B cell (primary cell): ENCODE results near the gene ZCCHC10. TPM values are rescaled to one million over a fixed set of nuclear protein-coding genes. Genes with fewer than 3 reads are reported as not detected.
"Not testable (repeated sequence)": the region's sequence is repeated elsewhere in the genome, so short reads cannot be mapped to it uniquely, and the experiment has no call there.

ENCODE experiments used
- ATAC-seq: fragments of 200-7000 bp; cut with Tn5 transposase; one replicate; pipeline ENCODE4 v1.10.0; 2021; ENCODE audit warnings: low read depth, mild to moderate bottlenecking, moderate number of reproducible peaks, moderate library complexity
- CTCF ChIA-PET: fragments of 350-600 bp; sonication (Branson Sonifier 250); formaldehyde crosslinking; loops from one replicate; lab custom pipeline; 2021; ENCODE audit warnings: antibody characterized with exemption, inconsistent platforms; lab: Charles Lee
- POLR2A ChIA-PET: fragments of 350-600 bp; sonication (Branson Sonifier 250); formaldehyde crosslinking; loops from one replicate; lab custom pipeline; 2021; ENCODE audit warnings: antibody characterized with exemption; lab: Charles Lee
- DNase-seq: peaks from one replicate; pipeline ENCODE4 v3.0.0; 2013
- H2AFZ ChIP-seq: 2 replicates; pipeline ENCODE4 v1.6.1; 2012; ENCODE audit warnings: mild to moderate bottlenecking, low read depth, low read length; ENCODE audit not compliant: insufficient read depth, poor library complexity, severe bottlenecking
- H3K27ac ChIP-seq, 2 donors: 1 replicate in 1 of 2; 2 replicates in 1 of 2; pipeline ENCODE4 v1.5.1; 2012 to 2013; ENCODE audit warnings: low read length in 2 of 2, mild to moderate bottlenecking in 2 of 2, moderate library complexity in 1 of 2
- H3K27me3 ChIP-seq, 4 experiments: fragments of 200-600 bp in 1 of 4; sonication (generic) in 1 of 4; replicated peaks in 1 of 4; 1 replicate in 2 of 4; 2 replicates in 2 of 4; pipeline versions ENCODE4 v1.6.1 to v1.7.0; 2013 to 2016; ENCODE audit warnings: low read length in 3 of 4, mild to moderate bottlenecking in 2 of 4, mixed read lengths in 1 of 4, moderate library complexity in 1 of 4; ENCODE audit not compliant: insufficient read depth in 4 of 4, control insufficient read depth in 3 of 4; ENCODE audit errors: control extremely low read depth in 1 of 4
- H3K36me3 ChIP-seq, 2 experiments: replicated peaks in 1 of 2; 1 replicate in 1 of 2; 2 replicates in 1 of 2; pipeline versions ENCODE4 v1.6.1 to v1.7.1; 2013; ENCODE audit warnings: low read length in 1 of 2; ENCODE audit not compliant: insufficient read depth in 2 of 2, control insufficient read depth in 1 of 2; ENCODE audit errors: control extremely low read depth in 1 of 2, extremely low read depth in 1 of 2
- H3K4me1 ChIP-seq, 2 donors: fragments of 200-600 bp in 1 of 2; sonication (generic) in 1 of 2; 1 replicate in 1 of 2; 2 replicates in 1 of 2; pipeline versions ENCODE4 v1.5.1 to v1.6.1; 2013 to 2017; ENCODE audit warnings: low read length in 2 of 2; ENCODE audit not compliant: control insufficient read depth in 2 of 2, insufficient read depth in 2 of 2
- H3K4me2 ChIP-seq: replicated peaks from 2 replicates; pipeline ENCODE3; 2012; ENCODE audit warnings: mild to moderate bottlenecking, low read depth, low read length; ENCODE audit not compliant: poor library complexity, severe bottlenecking
- H3K4me3 ChIP-seq, 5 experiments: fragments of 200-600 bp in 1 of 5; sonication (generic) in 1 of 5; 1 replicate in 3 of 5; 2 replicates in 2 of 5; pipeline versions ENCODE4 v1.5.1 to v1.7.0; 2011 to 2016; ENCODE audit warnings: low read length in 4 of 5, mild to moderate bottlenecking in 4 of 5, low read depth in 2 of 5, control low read depth in 1 of 5, moderate library complexity in 1 of 5; ENCODE audit not compliant: insufficient read depth in 1 of 5; ENCODE audit errors: control extremely low read depth in 1 of 5, extremely low read depth in 1 of 5
- H3K79me2 ChIP-seq: fragments of 200-600 bp; sonication (generic); one replicate; pipeline ENCODE4 v1.6.0; 2016; ENCODE audit warnings: low read length; ENCODE audit not compliant: control insufficient read depth, insufficient read depth
- H3K9ac ChIP-seq: fragments of 200-600 bp; sonication (generic); 2 replicates; pipeline ENCODE4 v1.6.1; 2017; ENCODE audit warnings: mild to moderate bottlenecking, low read length, moderate library complexity
- H3K9me3 ChIP-seq, 3 donors: one replicate each; pipeline versions ENCODE4 v1.6.1 to v1.7.1; 2013; ENCODE audit warnings: low read length in 2 of 3; ENCODE audit not compliant: control insufficient read depth in 2 of 3, insufficient read depth in 1 of 3; ENCODE audit errors: control extremely low read depth in 1 of 3
- H4K20me1 ChIP-seq: 2 replicates; pipeline ENCODE4 v1.6.0; 2012; ENCODE audit warnings: mild to moderate bottlenecking, low read length; ENCODE audit not compliant: insufficient read depth, control insufficient read depth, poor library complexity, severe bottlenecking
- H3K27ac Mint-ChIP-seq: one replicate; pipeline ENCODE4 v1.8.0; 2021; ENCODE audit warnings: mixed read lengths
- H3K27me3 Mint-ChIP-seq: one replicate; pipeline ENCODE4 v1.8.0; 2021; ENCODE audit warnings: mixed read lengths
- H3K4me1 Mint-ChIP-seq: one replicate; pipeline ENCODE4 v1.8.0; 2021; ENCODE audit warnings: mixed read lengths
- H3K4me3 Mint-ChIP-seq: one replicate; pipeline ENCODE4 v1.8.0; 2021; ENCODE audit warnings: mixed read lengths
- H3K9me3 Mint-ChIP-seq: one replicate; pipeline ENCODE4 v1.8.0; 2022; ENCODE audit warnings: mixed read lengths; ENCODE audit not compliant: insufficient read depth
- EZH2 ChIP-seq: IDR thresholded peaks from 2 replicates; pipeline ENCODE4 v1.6.1; 2012; ENCODE audit warnings: borderline replicate concordance, low read depth, mild to moderate bottlenecking, moderate library complexity, low read length; ENCODE audit not compliant: insufficient read depth, poor library complexity, severe bottlenecking
- WGBS: methylation state at CpG from one replicate; pipeline ENCODE4 v1.1.5; 2013; ENCODE audit warnings: missing lambda C conversion rate; ENCODE audit not compliant: insufficient coverage; 5-methylcytosine and 5-hydroxymethylcytosine counted together
- intact Hi-C: fragments of 100-400 bp; cut with micrococcal nuclease; formaldehyde crosslinking; loops from one replicate; pipeline ENCODE4 v1.10.0; 2022
- polyA plus RNA-seq: library from polyadenylated mRNA; depleted of rRNA; stranded (reverse); fragments of >200 nt; gene quantifications from 2 replicates; pipeline ENCODE4 v1.2.3, GENCODE V29; 2012
- total RNA-seq, 2 donors: library from RNA; stranded (reverse); fragments of 120-200 nt in 1 of 2; gene quantifications; 1 replicate in 1 of 2; 2 replicates in 1 of 2; pipeline versions ENCODE4 v1.2.3 to v1.2.4, GENCODE V29; 2013 to 2022
- TF ChIP-seq, protein P1 (sequence below): fragments of 200-600 bp; IDR thresholded peaks from one replicate; pipeline ENCODE4 v1.8.0; 2022; ENCODE audit warnings: antibody characterized with exemption, mild to moderate bottlenecking

Gene ZCCHC10
- total and polyA plus RNA-seq, 2 donors (not counting 1 experiment from before 2014, with no cell fraction given), result 16.5 to 34.0 TPM

DNA sequence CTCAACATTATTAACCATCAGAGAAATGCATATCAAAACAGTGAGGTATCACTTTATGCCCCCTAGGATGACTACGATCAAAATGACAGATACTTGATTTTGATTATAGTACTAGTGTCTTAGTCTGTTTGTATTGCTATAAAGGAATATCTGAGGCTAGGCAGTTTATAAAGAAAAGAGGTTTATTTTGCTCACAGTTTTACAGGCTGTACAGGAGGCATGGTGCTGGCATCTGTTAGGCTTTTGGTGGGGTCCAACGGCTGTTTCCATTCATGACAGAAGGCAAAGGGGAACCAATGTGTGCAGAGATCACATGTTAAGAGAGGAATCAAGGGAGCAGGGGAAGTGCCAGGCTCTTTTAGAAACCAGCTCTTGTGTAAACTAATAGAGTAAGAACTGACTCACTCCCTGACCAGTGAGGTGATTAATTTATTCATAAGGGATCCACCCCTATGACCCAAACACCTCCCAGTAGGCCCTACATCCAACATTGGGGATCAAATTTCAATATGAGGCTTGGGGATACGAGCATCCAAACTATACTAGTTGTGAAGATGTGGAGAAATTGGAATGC, 46.9 kb downstream of the ZCCHC10 start:
- Mint-ChIP-seq H3K27me3 (no peaks in the 10 kb centered on the region), H3K4me3 (no peak overlapping the region), H3K27ac (no peak overlapping the region), H3K4me1 (no peaks in the 10 kb centered on the region), H3K9me3 (peaks cover 4% of the 10 kb centered on the region)
- 67% methylated on average over 2 of the region's 3 CpGs for WGBS
- intact Hi-C loops, result no loop called here
- Histone ChIP-seq H3K36me3 (no peaks in the 10 kb centered on the region), H4K20me1 (no peaks in the 10 kb centered on the region), H3K4me2 (no peak overlapping the region), H3K9me3 (peaks cover 0 to 11% (median 3%) of the 10 kb centered on the region in 3 donors), H3K79me2 (no peaks in the 10 kb centered on the region), H3K27me3 (no peaks in the 10 kb centered on the region), H3K4me1 (no peaks in the 10 kb centered on the region), H3K9ac (no peak overlapping the region), H3K27ac (no peak overlapping the region), H3K4me3 (no peak overlapping the region), H2AFZ (no peak overlapping the region)
- TF ChIP-seq, protein P1, sequence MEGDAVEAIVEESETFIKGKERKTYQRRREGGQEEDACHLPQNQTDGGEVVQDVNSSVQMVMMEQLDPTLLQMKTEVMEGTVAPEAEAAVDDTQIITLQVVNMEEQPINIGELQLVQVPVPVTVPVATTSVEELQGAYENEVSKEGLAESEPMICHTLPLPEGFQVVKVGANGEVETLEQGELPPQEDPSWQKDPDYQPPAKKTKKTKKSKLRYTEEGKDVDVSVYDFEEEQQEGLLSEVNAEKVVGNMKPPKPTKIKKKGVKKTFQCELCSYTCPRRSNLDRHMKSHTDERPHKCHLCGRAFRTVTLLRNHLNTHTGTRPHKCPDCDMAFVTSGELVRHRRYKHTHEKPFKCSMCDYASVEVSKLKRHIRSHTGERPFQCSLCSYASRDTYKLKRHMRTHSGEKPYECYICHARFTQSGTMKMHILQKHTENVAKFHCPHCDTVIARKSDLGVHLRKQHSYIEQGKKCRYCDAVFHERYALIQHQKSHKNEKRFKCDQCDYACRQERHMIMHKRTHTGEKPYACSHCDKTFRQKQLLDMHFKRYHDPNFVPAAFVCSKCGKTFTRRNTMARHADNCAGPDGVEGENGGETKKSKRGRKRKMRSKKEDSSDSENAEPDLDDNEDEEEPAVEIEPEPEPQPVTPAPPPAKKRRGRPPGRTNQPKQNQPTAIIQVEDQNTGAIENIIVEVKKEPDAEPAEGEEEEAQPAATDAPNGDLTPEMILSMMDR, result no peak
- TF ChIP-seq EZH2, result no peak
- no peak for ATAC-seq
- POLR2A ChIA-PET, result no interaction called here
- DNase-seq, result no peak
- CTCF ChIA-PET, result no interaction called here

DNA sequence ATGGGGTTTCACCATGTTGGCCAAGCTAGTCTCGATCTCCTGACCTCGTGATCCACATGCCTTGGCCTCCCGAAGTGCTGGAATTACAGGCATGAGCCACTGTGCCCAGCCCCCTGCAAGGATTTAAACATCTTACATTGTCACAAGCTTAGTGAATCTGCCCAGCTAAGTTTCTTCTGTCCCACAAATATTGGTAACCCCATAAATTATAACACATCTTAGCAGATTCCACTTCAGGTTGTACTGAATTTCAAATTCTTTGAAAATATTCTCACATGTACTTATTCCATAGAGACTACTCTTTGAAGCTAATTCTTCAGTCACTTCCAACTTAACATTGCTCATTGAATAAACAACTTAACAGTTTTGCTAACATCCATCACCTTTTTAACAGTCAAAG, 49.5 kb downstream of the ZCCHC10 start:
- Histone ChIP-seq H3K27me3 (no peaks in the 10 kb centered on the region), H3K4me3 (no peak overlapping the region), H3K4me2 (no peak overlapping the region), H4K20me1 (no peaks in the 10 kb centered on the region), H3K36me3 (no peaks in the 10 kb centered on the region), H3K4me1 (no peaks in the 10 kb centered on the region), H3K9ac (no peak overlapping the region), H3K9me3 (peaks cover 0 to 11% (median 3%) of the 10 kb centered on the region in 3 donors), H3K27ac (no peak overlapping the region), H2AFZ (no peak overlapping the region), H3K79me2 (no peaks in the 10 kb centered on the region)
- no peaks in the 10 kb centered on the region for H3K4me1 Mint-ChIP-seq
- no peak for TF ChIP-seq EZH2
- TF ChIP-seq, protein P1, result no peak
- no peak overlapping the region for H3K4me3 Mint-ChIP-seq
- POLR2A ChIA-PET, result no interaction called here
- DNase-seq (no peak), ATAC-seq (no peak)
- WGBS, result 94% methylated on average over 3 of the region's 3 CpGs
- no peaks in the 10 kb centered on the region for H3K27me3 Mint-ChIP-seq
- H3K9me3 Mint-ChIP-seq, result peaks cover 4% of the 10 kb centered on the region
- CTCF ChIA-PET, result interaction anchor here (1.1 to 1.7 kb wide), 2 partner anchors 12 to 93 kb away, joined by 3 to 5 read pairs; no protein-coding TSS in a partner anchor
- no peak overlapping the region for H3K27ac Mint-ChIP-seq
- intact Hi-C loops, result no loop called here

DNA sequence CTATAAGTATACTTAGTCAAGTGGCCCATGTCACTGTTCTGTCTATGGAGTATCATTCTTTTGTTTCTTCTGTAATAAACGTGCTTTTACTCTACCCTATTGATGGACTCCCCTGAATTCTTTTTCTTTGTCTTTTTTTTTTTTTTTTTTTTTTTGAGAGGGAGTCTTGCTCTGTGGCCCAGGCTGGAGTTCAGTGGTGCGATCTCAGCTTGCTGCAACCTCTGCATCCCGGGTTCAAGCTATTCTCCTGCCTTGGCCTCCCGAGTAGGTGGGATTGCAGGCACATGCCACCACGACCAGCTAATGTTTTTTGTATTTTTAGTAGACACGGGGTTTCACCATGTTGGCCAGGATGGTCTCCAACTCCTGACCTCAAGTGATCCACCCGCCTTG, 53.9 kb downstream of the ZCCHC10 start:
- DNase-seq, H3K9me3 ChIP-seq, H3K9me3 Mint-ChIP-seq, H3K4me2 ChIP-seq, H3K27ac ChIP-seq, H3K27ac Mint-ChIP-seq, ATAC-seq, H3K4me1 Mint-ChIP-seq, H3K4me3 Mint-ChIP-seq, H4K20me1 ChIP-seq, H3K4me3 ChIP-seq, H3K27me3 Mint-ChIP-seq, intact Hi-C loops, H3K27me3 ChIP-seq, H2AFZ ChIP-seq, H3K36me3 ChIP-seq, CTCF ChIA-PET, H3K4me1 ChIP-seq, H3K9ac ChIP-seq, H3K79me2 ChIP-seq: not testable (repeated sequence)
- WGBS, result 95% methylated on average over 5 of the region's 7 CpGs
- POLR2A ChIA-PET, result interaction anchor here (0.7 kb wide), 1 partner anchor 127 kb away, joined by 6 read pairs; no protein-coding TSS in a partner anchor
